GM18526 (cell line): ENCODE results near the gene PHLDB2.
A peak's percentile ranks its signal among the peaks of the same experiment; 100 is the strongest.

Experiments used
- POLR2A ChIP-seq: IDR thresholded peaks from 3 replicates; pipeline ENCODE4 v1.6.1; 2011; ENCODE audit not compliant: insufficient read length; ENCODE audit errors: extremely low read depth

Gene PHLDB2

GRCh38 chr3:111972891-111973290 is 113.8 kb downstream of the PHLDB2 start:
- no peak for TF ChIP-seq POLR2A

GRCh38 chr3:111975131-111975530 is 116.1 kb downstream of the PHLDB2 start:
- TF ChIP-seq POLR2A: no peak

GRCh38 chr3:111976254-111976653 is 117.2 kb downstream of the PHLDB2 start:
- TF ChIP-seq POLR2A: no peak

GRCh38 chr3:111978583-111979433 is 119.7 kb downstream of the PHLDB2 start, which contains the start of gene ABHD10:
TSS of gene ABHD10 (plus strand) at chr3:111979026. CDS start at chr3:111979062, 36 bp downstream.
- TF ChIP-seq POLR2A: peak; percentile 95

GRCh38 chr3:111979434-111980038 is 120.5 kb downstream of the PHLDB2 start:
- TF ChIP-seq POLR2A: no peak

- TF ChIP-seq POLR2A: no peak
Measured at GRCh38 chr3:111980716-111981456, 121.8 kb downstream of the PHLDB2 start.

GRCh38 chr3:111981457-111981763 is 122.3 kb downstream of the PHLDB2 start:
- TF ChIP-seq POLR2A: no peak

- no peak for TF ChIP-seq POLR2A
Measured at GRCh38 chr3:111984636-111985298, 125.7 kb downstream of the PHLDB2 start.

- no peak for TF ChIP-seq POLR2A
Measured at GRCh38 chr3:111986800-111987199, 127.7 kb downstream of the PHLDB2 start.

GRCh38 chr3:111989061-111989678 is 130.1 kb downstream of the PHLDB2 start:
- no peak for TF ChIP-seq POLR2A

- TF ChIP-seq POLR2A: no peak
Measured at GRCh38 chr3:111993038-111993437, 134.0 kb downstream of the PHLDB2 start.

GRCh38 chr3:111998636-111999483 is 139.8 kb downstream of the PHLDB2 start, which contains the start of gene TAGLN3:
TSS of gene TAGLN3 (plus strand) at chr3:111998922. CDS start at chr3:111999423, 501 bp downstream.
- no peak for TF ChIP-seq POLR2A

- no peak for TF ChIP-seq POLR2A
Measured at GRCh38 chr3:111999484-112000324, 140.6 kb downstream of the PHLDB2 start.
